CD4-positive, alpha-beta T cell treated with Interleukin-10 for 1 hour (primary cell): ENCODE measurements around the gene UVSSA.
"Not testable (repeated sequence)": the region's sequence is repeated elsewhere in the genome, so short reads cannot be mapped to it uniquely, and the experiment has no call there.

Experiments
- DNase-seq: peaks from one replicate; pipeline ENCODE4 v3.0.0-alpha.2; 2020

Gene UVSSA

DNA sequence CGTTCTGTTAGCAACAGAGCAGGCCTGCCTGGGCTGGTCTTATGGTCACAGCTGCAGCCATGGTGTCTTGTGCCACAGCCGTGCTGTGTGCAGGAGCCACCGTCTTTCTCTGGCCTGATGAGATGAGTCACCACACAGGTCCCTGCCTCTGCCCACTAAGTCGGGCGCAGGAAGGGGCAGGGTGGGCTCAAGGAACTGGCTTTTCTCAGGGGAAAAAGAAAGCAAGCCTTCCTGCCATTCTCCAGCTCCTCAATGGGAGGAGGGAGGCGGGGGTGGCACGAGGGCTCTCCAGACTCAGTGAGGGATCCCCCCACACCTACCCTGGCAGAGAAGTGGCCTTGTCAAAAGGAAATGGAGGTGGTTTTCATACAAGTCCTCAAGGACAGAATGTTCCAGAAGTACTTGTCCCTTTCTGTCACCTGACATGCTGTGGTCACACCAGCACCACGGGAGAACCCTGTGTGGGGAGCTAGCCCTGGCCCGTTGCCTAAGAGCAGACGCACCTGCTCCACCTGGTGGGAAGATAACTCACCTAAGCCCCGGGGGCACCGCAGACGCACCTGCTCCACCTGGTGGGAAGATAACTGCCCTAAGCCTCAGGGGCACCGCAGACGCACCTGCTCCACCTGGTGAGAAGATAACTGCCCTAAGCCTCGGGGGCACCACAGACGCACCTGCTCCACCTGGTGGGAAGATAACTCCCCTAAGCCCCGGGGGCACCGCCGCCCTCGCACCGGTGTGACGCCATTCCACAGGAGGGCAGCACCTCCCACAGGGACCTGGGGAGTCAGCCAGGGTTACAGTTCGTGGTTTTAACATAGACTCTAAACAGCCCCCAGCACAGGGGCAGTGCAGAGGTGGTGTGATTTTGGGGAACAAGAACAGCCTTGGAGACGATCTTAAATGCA is 18.5 kb downstream of the UVSSA start:
- DNase-seq = no peak

DNA sequence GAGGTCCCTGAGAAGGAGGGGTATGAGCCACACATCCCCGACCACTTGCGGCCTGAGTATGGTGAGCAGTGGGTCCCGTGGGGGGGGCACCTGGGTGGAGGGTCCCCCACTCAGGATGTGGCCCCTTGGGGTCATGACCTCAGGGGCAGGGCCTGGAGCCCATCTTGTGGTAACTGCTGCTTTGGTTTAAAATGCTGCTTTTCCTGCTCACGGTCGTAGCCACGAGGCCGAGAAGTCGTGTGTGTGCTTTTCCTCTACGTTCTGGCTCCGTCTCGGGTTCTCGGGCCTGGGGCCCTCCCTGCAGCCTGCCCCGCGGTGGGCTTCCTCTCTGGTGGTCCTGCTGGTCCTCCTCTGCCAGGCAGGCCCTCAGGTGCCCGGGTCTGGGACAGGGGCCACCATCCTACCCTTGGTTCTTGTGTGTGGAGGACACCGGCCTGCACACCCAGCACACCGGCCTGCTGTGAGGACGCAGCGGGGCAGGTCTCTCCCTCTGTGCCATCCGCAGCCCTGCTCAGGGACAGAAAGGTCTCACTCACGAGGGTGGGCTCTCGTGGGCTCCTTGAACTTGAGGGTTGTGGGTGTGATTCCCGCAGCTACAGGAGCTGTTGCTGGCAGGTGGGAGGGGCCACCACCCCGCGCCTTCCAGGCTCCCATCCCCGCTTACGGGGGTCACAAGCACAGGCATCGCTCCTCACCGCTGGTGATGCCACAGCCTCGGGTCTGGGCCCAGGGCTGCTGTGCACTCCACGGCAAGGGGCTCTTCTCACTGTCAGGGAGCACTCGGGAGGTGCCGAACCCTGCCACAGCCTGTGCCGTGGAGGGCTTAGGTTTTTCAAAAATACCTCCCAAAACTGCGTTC is 19.6 kb downstream of the UVSSA start:
- DNase-seq = no peak

DNA sequence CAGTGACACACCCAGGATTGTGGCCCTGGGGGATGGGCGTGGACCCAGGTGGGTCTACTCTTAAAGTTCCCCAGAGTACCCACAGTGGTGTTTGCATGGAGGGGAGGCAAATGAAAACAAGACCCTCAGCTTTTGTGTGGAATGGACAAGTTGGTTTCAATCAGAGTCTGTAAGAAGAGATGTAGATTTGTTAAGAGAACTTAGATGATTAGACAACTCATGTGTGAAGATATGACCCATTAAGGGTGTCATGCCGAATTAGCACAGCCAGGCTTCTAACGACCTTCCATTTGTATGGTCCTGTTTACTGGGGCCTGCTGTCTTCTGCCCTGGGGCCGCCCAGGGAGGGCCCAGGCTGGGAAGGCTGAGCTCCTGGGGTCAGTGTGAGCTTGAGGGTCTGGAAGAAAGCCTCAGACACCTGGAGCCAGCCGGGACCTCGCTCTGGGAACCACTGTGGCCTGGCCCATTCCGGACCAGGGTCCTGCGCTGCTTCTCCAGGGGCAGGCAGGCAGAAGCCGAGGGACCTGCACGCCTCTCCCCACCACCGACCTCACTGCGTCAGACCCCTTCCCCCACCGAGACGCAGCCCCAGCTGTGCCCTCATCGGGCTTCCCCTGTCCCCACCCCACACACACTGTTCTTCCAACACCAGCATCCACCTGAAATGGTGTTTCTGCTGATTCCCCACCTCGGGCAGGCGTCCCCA is 20.4 kb downstream of the UVSSA start:
- no peak for DNase-seq

DNA sequence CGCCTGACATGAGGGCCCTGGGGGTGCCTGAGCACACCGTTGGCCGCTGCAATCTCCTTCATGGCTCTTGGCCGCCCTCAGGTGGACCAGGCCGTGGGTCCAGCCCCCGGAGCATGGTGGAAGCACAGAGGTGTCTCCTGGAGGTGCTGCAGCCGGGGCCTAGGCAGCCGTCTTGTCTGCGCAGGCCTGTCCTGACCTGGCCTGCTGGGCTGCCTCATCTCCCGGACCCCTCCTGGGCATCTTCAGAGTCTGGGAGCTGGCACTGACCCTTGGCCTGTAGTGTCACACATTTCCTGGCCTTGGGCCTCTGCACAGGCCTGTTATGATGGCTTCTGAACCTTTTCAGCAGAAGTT is 20.9 kb downstream of the UVSSA start:
- no peak for DNase-seq

DNA sequence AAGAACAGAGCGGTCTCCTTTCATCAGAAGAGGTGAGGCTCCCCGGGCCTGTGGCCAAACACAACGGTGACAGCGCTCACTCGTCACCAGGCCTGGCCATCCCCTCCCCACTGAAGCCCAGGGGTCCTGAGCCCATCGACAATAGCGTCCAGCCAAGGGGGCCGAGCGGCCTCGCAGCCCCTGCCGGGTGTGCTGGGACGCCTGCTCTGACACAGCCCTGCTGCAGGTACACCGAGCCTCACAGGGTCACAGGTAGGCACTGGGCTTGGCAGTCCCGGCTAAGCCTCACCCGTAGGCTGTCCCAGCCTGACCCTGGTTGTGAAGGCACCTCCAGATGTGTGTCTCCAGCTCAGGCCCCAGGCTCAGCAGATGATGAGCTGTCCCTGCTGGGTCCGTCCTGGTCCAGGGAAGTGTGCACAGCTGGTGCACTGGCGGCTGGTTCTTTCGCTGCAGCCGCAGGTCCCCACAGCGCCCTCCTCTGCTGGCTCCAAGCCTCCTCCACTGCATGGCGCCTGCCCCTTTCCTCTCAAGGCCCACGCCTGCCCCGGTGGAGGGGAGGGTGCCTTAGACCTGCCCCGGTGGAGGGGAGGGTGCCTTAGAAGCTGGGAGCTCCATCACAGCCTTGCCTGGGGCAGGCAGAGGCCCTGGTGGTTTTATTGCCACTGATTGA is 21.5 kb downstream of the UVSSA start:
- DNase-seq = no peak

DNA sequence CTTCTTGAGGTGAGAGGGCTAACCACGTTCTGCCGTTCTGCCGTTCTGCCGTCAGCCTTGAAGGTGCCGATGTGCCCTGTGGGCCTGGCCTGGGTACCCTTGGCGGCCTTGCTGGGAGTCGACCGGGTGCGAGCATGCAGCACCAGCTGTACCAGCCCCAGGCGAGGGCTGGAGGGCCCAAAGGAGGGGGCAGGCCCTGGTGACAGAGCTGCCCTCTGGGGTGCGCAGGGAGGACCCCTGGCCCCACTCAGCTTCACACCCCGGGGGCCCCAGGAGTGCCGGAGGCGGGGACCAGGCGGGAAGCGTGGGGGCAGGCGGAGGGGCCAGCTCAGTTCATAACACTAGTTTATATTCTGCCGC is 22.1 kb downstream of the UVSSA start:
- DNase-seq = no peak

DNA sequence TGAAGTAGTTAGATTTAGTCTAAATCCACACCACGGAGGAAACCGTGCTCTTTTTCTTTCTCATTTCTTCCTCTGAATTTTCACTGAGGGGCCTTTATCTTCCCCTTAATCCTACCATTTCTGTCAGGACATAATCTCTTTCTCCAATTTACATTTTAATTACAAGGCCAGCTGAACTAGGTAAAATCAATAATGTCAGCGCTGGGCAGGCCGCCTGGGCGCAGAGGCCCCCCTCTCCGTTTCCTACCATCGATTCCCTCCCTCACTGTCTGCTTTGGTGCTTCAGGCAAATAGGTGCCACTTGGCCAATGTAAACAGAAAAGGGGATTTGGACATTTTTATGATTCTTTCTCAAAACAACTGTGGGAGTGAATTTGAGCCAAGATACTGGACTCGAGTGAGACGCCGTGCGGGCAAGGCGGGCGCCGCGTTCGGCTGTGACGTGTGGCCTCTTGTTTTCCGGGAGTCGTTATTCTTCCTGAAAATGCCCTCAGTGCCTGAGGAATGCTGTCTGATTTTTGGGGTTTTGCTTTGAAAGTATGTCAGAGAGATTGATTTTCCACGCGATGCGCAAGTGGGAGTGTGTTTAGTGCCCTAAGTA is 22.6 kb downstream of the UVSSA start:
- no peak for DNase-seq

DNA sequence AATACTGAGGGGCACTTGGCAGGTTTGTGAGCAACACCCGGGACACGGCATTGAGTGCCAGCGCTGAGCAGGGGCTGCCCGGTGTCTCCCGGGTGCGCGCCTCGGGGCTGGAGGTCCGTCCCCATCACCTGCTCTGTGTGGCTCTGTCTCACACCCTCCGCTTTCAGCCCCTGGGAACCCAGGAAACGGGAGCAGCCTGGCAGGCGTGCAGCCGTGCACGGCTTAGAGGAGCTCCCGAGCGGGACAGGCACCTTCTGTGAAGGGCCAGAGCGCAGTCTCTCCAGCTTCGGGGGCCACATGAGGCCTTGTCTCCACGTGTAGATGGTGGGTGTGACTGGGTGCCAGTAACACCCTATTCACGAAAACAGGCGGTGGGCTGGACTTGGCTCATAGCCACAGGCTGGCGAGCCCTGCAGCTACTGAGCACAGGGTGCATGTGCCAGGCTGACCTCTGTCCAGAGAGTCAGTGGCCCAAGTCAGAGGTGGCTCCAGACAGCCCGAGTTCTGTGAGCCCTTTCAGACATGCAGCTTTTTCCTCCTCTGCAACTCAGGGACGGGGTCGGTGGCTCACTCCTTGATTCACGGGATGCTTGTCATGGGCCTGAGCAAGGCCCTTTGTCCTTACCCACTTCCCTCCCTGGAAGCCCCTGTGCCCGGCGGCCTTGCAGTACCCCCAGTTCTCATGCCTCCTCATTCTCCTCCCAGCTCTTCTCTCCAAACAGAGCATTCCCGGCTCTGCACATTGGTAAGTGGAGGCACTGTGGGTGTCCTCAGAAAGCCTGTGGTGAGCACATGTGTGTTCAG is 23.5 kb downstream of the UVSSA start:
- no peak for DNase-seq

DNA sequence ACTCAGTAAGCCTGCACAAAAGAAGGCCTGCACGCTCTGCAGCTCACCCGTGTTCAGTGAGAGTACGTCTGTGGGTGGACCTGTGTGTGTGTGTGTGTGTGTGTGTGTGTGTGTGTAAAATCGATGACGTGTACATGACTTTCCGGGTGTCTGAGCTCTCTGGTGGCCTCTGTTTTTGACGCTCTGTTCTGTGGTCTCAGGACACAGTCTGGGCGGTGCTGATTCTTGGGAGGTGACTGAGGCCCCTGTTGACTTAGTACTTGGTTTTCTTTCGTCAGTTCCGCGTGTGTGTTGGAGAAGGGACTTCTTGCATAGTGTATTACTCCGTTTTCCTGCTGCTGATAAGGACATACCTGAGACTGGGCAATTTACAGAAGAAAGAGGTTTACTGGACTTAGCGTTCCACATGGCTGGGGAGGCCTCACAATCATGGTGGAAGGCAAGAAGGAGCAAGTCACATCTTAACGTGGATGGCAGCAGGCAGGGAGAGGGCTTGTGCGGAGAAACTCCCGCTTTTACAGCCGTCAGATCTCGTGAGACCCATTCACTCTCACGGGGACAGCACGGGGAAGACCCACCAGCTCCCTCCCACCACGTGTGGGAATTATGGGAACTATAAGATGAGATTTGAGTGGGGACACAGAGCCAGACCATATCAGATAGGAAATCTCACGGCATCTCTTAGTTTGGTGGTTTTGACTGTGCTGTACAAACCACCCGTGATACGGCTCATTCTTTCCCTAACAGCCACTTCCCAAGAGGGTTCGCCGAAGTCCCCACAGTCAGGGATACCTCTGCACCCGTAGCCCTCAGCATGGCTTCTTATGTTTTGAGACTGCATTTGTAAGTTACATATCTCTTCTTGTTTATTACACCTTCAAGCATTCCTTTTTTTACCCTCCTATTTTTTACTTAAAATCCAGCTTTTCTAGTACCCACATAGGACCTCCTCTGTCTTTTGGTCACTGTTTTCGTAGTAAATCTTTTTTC is 24.5 kb downstream of the UVSSA start:
- no peak for DNase-seq

DNA sequence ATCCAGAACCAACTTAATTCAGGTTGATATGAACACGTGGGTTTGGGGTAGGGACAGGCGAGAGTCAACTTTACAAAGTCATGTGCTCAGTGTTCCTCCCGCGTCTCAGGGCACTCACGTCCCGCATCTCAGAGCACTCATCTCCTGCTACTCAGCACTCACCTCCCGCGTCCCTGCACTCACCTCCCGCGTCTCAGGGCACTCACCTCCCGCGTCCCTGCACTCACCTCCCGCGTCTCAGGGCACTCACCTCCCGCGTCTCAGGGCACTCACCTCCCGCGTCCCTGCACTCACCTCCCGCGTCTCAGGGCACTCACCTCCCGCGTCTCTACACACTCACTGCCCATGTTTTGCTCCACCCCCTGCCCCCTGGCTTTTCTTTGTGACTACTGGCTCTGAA is 25.6 kb downstream of the UVSSA start:
- DNase-seq = not testable (repeated sequence)

DNA sequence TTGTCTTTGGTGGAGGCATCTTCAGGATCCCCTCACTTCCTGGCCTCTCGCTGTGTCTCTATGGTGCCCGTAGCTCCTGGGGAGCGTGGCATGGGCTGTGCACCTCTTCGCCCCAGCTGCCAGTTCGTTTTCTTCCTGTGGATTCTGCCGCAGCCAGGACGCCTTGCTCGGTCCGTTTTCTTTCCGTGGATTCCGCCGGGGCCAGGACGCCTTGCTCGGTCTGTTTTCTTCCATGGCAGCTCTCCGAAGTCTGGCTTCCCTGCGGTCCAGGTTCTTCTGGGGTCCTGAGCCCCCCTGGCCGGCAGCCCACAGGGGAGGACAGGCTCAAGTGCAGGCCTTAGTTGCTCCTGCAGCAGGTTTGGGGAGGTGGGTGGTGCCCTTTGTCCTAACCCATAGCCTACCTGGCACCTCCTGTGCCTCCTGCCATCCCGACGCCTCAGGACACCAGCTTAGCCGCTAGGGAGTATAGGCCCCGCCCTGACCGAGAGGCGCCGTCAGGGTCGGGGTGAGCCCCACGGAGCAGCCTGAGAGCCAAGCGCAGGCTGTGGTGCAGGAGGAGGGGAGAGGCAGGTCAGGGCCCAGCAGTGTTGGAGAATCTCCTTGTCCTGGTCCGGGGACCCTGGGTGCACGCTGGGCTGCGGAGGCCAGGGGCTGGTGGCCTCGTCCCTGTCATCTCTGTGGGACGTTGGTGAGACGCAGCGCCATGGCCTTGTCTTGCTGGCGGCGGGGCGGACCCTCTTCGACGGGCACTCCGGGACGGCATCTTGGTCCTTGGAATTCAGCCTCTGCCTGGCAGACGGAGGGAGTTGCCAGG is 27.1 kb downstream of the UVSSA start:
- no peak for DNase-seq

DNA sequence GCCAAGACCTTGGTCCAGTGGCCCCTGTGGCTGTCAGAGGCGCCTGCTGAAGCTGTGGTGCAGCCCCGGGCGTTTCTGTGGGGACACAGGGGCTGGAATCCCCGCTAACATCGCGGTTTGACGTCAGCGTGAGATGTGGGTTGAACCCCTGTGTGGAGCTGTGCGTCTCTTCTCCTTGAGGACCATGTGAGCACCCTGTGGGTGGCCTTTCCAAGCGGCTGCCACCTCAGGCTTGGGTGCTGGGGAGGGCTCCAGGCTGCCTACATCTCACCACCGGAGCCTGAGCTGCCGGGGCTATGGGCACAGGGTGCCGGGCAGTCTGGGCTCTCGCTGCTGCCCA is 27.7 kb downstream of the UVSSA start:
- no peak for DNase-seq

DNA sequence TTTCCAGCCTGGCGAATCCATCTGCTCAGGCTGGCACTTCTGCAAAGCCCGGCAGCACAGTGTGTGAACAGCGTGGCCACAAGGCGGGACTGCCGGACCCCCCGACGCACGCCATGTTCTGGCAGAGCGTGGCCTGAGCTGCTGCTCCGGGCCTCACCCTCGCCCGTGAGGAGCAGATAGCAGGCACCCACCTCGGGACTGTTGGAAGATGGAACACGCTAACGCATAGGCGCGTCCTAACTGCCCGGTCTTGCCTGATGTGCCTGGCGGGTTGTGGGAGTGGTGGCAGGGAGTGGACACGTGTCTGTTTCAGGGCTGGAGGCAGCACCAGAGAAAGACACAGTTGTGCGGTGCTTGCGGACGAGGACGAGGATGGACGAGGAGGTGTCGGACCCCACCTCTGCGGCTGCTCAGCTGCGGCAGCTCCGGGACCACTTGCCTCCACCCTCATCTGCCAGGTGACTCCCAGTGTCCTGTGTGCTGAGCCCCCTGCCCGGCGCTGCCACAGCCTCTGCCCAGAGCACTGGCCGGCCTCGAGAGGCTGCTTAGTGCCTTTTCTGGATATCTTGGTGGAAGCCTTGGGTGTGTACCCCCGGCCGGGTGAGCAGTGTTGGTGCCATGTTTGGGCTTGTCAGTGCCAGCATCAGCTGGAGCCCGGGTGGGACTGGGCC is 28.2 kb downstream of the UVSSA start:
- DNase-seq = no peak

DNA sequence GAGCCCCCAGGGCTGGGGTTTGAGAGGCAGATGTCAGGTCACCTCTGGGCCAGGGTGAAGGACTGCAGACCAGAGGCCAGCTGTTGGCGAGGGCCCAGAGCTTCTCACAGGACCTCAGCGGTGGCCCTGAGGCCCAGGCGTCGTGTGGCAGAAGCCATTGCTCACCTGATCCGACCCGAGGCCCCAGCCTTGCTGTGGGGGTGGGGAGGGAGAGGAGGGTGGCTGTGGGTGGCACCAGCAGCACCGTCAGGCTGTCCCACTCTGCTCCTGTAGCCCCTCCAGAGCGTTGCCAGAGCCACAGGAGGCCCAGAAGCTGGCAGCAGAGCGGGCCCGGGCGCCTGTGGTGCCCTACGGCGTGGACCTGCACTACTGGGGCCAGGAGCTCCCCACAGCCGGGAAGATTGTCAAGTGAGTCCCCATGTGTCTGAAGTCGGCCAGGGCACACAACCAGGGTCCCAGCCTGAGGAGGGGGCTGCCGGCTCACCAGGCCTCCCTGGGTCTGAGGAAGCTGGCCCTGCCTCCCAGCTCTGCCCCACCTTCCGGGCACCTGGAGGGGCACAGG is 28.8 kb downstream of the UVSSA start:
- no peak for DNase-seq

DNA sequence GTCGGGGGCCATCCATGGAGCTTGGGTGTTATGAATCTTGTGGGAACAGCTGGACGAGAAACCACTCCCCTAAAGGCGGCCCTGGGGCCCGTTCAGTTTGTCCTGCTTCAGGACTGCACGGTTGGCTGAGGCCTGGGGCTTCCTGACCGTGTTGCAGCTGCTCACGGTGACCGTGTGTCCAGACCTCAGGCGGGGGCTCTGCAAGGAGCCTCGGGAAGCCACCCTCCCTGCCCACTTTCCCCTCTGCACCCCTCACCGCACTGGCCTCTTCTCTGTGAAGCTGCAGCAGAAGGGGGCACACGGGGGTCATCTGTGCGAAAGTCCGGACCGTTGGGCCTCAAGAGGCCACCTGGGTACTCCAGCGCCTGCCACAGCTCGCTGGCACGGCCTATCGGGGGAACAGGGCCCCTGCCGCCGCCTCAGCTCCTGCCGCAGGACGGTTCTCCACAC is 29.4 kb downstream of the UVSSA start:
- DNase-seq = no peak

DNA sequence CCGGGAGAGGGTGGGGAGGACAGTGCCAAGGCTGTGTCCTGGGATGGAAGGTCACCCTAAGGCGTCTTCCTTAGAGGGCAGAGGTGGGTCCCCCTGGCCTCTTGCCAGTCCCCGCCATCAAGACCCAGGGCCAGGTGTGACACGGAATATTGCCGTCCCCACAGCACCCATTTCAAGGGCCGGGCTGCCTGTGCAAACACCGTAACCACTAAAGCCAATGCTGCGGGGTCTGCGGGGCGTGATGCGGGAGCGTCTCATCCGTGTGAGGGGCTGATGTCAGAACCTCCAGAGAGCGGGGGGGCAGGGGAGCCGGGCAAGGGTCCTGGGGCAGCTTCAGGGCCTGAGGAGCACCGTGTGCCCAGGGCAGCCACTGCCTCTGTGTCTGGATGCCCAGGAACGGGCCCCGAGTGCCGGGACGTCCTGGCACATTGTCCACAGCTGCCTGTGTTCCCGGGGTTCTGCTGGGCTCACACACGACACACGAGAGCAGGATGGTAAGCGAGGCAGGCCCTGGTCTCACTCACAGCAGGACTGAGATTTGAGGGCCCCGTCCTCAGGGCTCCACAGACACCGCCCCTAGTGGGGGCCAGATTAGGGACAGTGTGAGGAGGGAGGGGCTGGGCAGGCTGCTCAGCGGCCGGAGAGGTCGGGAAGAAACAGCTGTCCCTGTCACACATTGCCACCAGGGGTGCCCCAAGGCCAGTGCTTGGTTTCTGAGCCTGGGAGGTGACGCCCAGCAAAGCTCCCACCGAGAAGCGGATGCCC is 30.0 kb downstream of the UVSSA start:
- no peak for DNase-seq

DNA sequence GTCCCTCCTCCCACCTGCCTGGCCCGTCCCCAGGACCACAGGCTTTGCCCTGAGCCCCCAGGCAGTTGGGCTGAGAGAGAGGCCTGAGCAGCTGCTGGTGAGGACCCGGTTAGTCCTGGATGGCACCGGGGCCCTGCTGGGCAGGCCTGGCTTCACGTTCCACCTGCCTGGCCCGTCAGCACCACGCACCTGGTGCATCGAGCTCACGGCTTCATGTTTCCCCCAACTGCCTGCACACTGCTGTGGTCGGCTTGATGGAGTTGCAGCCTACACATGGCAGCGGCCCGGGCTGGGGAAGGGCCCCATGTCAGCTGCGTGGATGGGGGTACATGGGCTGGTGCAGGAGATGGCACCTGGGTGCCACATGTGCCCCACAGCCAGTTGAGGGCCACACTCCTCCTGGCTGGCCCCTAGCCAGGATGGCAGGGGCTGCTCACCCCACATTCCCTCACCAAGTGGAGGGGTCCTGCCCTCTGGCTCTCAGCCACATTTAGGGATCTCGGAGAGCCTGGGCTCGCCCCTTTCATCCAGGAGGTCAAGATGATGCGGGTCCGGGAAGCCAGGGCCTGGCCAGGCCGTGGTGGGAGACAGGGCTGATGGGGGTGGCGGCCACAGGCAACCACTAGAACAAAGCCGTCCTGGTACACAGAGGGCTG is 30.7 kb downstream of the UVSSA start:
- DNase-seq = no peak
